GM12864 (cell line): ENCODE measurements around the gene PLVAP.

Experiments
- DNase-seq: peaks from one replicate; pipeline ENCODE4 v3.0.0-alpha.2; 2011; ENCODE audit warnings: low read depth
- H3K4me3 ChIP-seq: 2 replicates; pipeline ENCODE4 v1.5.1; 2011; ENCODE audit warnings: mild to moderate bottlenecking, low read depth, low read length, control low read depth
- TF ChIP-seq, protein P1 (sequence below): IDR thresholded peaks from 2 replicates; pipeline ENCODE4 v1.5.1; 2011; ENCODE audit warnings: low read depth, mild to moderate bottlenecking, moderate library complexity, low read length, control low read depth, inconsistent platforms; ENCODE audit errors: missing control alignments

PLVAP gene

GRCh38 chr19:17333611-17334413, 43.3 kb downstream of the PLVAP start:
- peak overlapping the region; percentile 76 for H3K4me3 ChIP-seq
- TF ChIP-seq, protein P1, sequence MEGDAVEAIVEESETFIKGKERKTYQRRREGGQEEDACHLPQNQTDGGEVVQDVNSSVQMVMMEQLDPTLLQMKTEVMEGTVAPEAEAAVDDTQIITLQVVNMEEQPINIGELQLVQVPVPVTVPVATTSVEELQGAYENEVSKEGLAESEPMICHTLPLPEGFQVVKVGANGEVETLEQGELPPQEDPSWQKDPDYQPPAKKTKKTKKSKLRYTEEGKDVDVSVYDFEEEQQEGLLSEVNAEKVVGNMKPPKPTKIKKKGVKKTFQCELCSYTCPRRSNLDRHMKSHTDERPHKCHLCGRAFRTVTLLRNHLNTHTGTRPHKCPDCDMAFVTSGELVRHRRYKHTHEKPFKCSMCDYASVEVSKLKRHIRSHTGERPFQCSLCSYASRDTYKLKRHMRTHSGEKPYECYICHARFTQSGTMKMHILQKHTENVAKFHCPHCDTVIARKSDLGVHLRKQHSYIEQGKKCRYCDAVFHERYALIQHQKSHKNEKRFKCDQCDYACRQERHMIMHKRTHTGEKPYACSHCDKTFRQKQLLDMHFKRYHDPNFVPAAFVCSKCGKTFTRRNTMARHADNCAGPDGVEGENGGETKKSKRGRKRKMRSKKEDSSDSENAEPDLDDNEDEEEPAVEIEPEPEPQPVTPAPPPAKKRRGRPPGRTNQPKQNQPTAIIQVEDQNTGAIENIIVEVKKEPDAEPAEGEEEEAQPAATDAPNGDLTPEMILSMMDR: no peak
- no peak for DNase-seq

DNA sequence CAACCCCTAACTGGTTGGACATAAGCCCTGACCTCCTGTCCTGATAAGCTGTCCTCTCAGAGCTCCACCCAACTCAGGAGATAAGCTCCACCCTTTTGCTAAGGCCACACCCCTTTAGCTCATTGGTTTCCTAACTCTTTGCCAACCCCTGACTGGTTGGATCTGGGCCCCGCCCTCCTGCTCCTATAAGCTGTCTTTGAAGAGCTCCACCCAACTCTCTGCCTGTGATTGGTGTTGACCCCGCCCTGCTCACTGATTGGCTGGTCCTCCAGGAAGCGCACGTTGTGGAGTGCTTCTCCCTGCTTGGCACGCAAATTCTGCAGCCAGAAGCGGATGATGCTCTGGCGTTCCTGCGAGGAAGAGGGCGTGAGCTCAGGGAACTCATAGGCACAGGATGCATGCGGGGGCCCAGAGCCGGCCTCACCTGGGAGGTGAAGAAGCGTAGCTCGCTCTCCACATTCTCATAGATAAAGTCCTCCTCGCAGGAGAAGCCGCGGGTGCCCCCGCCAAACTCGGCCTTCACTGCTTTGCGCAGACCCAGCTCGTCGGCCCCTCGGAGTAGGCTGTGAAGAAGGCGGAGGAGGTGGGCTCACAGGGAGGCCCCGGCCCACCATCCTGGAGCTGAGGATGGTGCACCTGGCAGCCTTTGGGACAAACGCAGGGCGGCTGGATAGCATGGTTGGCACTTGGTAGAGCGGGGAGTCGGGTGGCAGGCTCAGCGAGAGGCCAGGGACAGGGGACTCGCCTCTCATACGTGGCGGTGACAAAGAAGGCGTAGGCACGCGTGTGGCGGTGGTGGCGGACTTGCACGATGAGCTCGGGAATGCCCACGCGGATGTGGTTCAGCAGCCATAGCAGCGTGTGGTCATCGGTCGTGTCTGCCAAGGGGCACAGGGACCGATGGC, 44.2 kb downstream of the PLVAP start:
- DNase-seq: no peak
- H3K4me3 ChIP-seq: no peak overlapping the region
- TF ChIP-seq, protein P1: no peak

- TF ChIP-seq, protein P1: no peak
- no peak overlapping the region for H3K4me3 ChIP-seq
- DNase-seq: no peak
These were observed 44.8 kb downstream of the PLVAP start for GRCh38 chr19:17332360-17332676.

GRCh38 chr19:17331045-17331558, 46.0 kb downstream of the PLVAP start:
- DNase-seq: no peak
- no peak overlapping the region for H3K4me3 ChIP-seq
- TF ChIP-seq, protein P1: no peak

- TF ChIP-seq, protein P1: no peak
- DNase-seq: no peak
- no peak overlapping the region for H3K4me3 ChIP-seq
These were observed 46.7 kb downstream of the PLVAP start for GRCh38 chr19:17330262-17331044.

- TF ChIP-seq, protein P1: no peak
- no peak for DNase-seq
- H3K4me3 ChIP-seq: no peak overlapping the region
These were observed 47.5 kb downstream of the PLVAP start for GRCh38 chr19:17329366-17330261.
